HepG2 (cell line): Measurements from ENCODE around the gene TPRN. TPM values are rescaled to one million over a fixed set of nuclear protein-coding genes. Genes with fewer than 3 reads are reported as not detected.

Source experiments
- BATF2 ChIP-seq: sonication (generic); formaldehyde crosslinking; IDR thresholded peaks from 2 replicates; pipeline ENCODE4 v1.8.0; 2022; ENCODE audit warnings: mild to moderate bottlenecking, missing genetic modification reagents, moderate library complexity
- CERS6 ChIP-seq: sonication (generic); formaldehyde crosslinking; IDR thresholded peaks from 2 replicates; pipeline ENCODE4 v1.5.0; 2020; ENCODE audit warnings: missing genetic modification reagents
- HDAC1 ChIP-seq: sonication (generic); formaldehyde crosslinking; IDR thresholded peaks from 2 replicates; pipeline ENCODE4 v1.5.1; 2020; ENCODE audit warnings: mild to moderate bottlenecking, missing genetic modification reagents
- HNRNPLL ChIP-seq: fragments of 200-400 bp; formaldehyde crosslinking; IDR thresholded peaks from 2 replicates; pipeline ENCODE4 v1.6.1; 2017; ENCODE audit warnings: mild to moderate bottlenecking, low read depth, low read length; ENCODE audit not compliant: poor library complexity, severe bottlenecking
- ISL2 ChIP-seq: sonication (generic); formaldehyde crosslinking; IDR thresholded peaks from 2 replicates; pipeline ENCODE4 v1.5.0; 2020; ENCODE audit warnings: missing genetic modification reagents
- KDM4B ChIP-seq: sonication (generic); formaldehyde crosslinking; IDR thresholded peaks from 2 replicates; pipeline ENCODE4 v1.4.0; 2020; ENCODE audit warnings: missing genetic modification reagents
- MXI1 ChIP-seq: IDR thresholded peaks from 3 replicates; pipeline ENCODE4 v1.6.1; 2012; ENCODE audit warnings: low read depth, low read length, inconsistent platforms, borderline replicate concordance
- NCOA5 ChIP-seq: sonication (generic); formaldehyde crosslinking; IDR thresholded peaks from 2 replicates; pipeline ENCODE4 v1.4.0; 2020; ENCODE audit warnings: missing genetic modification reagents
- PCBP2 ChIP-seq: fragments of 200-400 bp; formaldehyde crosslinking; optimal IDR thresholded peaks from 2 replicates; pipeline ENCODE3; 2018; ENCODE audit warnings: low read length, low read depth; ENCODE audit not compliant: poor library complexity, severe bottlenecking
- PPARG ChIP-seq: conservative IDR thresholded peaks from 2 replicates; pipeline ENCODE4 v1.6.1; 2016; ENCODE audit warnings: missing biosample characterization, missing genetic modification reagents
- REL ChIP-seq: sonication (generic); formaldehyde crosslinking; conservative IDR thresholded peaks from 2 replicates; pipeline ENCODE4 v1.8.0; 2022; ENCODE audit warnings: mild to moderate bottlenecking, missing genetic modification reagents, moderate library complexity
- RXRA ChIP-seq: sonication (generic); formaldehyde crosslinking; IDR thresholded peaks from 2 replicates; pipeline ENCODE4 v1.5.1; 2020; ENCODE audit warnings: missing genetic modification reagents
- SKIL ChIP-seq: sonication (generic); formaldehyde crosslinking; IDR thresholded peaks from 2 replicates; pipeline ENCODE4 v1.8.0; 2022; ENCODE audit warnings: missing genetic modification reagents, mild to moderate bottlenecking, moderate library complexity, borderline replicate concordance
- ZBTB26 ChIP-seq: IDR thresholded peaks from 2 replicates; pipeline ENCODE4 v1.6.1; 2016; ENCODE audit warnings: missing compliant biosample characterization, missing genetic modification reagents, borderline replicate concordance
- ZMYM3 ChIP-seq: sonication (generic); formaldehyde crosslinking; IDR thresholded peaks from 2 replicates; pipeline ENCODE4 v1.5.1; 2020; ENCODE audit warnings: mild to moderate bottlenecking, missing genetic modification reagents
- ZNF143 ChIP-seq: sonication (generic); formaldehyde crosslinking; IDR thresholded peaks from 2 replicates; pipeline ENCODE4 v1.4.0; 2020; ENCODE audit warnings: missing genetic modification reagents
- ZNF503 ChIP-seq: sonication (generic); formaldehyde crosslinking; IDR thresholded peaks from 2 replicates; pipeline ENCODE4 v1.4.0; 2020; ENCODE audit warnings: missing genetic modification reagents
- polyA plus RNA-seq, 8 experiments: library from polyadenylated mRNA; depleted of rRNA in 3 of 8; stranded (reverse) in 7 of 8; unstranded in 1 of 8; fragments of >200 nt; fragmentation: Illumina TruSeq in 4 of 8; extraction: Trizol in 4 of 8; gene quantifications; 2 replicates each; pipeline versions ENCODE4 v1.2.1 to v1.2.3, GENCODE V29; 2011 to 2016; ENCODE audit warnings: low read depth in 4 of 8, missing spikeins in 1 of 8, mixed read lengths in 1 of 8; ENCODE audit not compliant: insufficient read depth in 1 of 8
- total RNA-seq, 5 experiments: library from RNA; depleted of rRNA; stranded (reverse); fragments of >200 nt; fragmentation: Illumina TruSeq; extraction: Trizol; gene quantifications; 2 replicates each; pipeline ENCODE4 v1.2.3, GENCODE V29; 2016; ENCODE audit warnings: low read depth in 1 of 5

TPRN gene
- total and polyA plus RNA-seq, 2 of the 13 experiments (the other 11 are each of a cell fraction or from before 2014, with no cell fraction given): 10.1 to 19.2 TPM

- TF ChIP-seq SKIL (peak; percentile 75; the same call in 1 of the 2 replicates), CERS6 (CRISPR knock-in tag) (no peak), PPARG (CRISPR knock-in tag) (no peak), NCOA5 (CRISPR knock-in tag) (no peak), HNRNPLL (peak; percentile 74), RXRA (CRISPR knock-in tag) (peak; percentile 97), ZMYM3 (peak; percentile 62; the same call in 1 of the 2 replicates), ZNF143 (CRISPR knock-in tag) (peak; percentile 82), HDAC1 (CRISPR knock-in tag) (peak; percentile 98), ISL2 (CRISPR knock-in tag) (peak; percentile 76), ZBTB26 (CRISPR knock-in tag) (peak; percentile 62; the same call in 1 of the 2 replicates), KDM4B (CRISPR knock-in tag) (no peak; the same call in none of the 2 replicates), REL (CRISPR knock-in tag) (peak; percentile 72; the same call in 1 of the 2 replicates), MXI1 (peak; percentile 81; the same call in 2 of the 3 replicates), BATF2 (CRISPR knock-in tag) (no peak), PCBP2 (no peak), ZNF503 (CRISPR knock-in tag) (peak; percentile 42; the same call in 1 of the 2 replicates)
These were observed at the start of gene TPRN (continued) for GRCh38 chr9:137200311-137201204.
